Type B pancreatic cell (in vitro differentiated cells): ENCODE results near the gene MTA3. TPM values are rescaled to one million over a fixed set of nuclear protein-coding genes. Genes with fewer than 3 reads are reported as not detected.

Source experiments
- DNase-seq: peaks from one replicate; pipeline ENCODE4 v3.0.0; 2021; ENCODE audit warnings: mixed read lengths; ENCODE audit not compliant: unreplicated experiment; ENCODE audit errors: extremely low spot score
- H3K27ac Mint-ChIP-seq: 2 replicates; pipeline ENCODE4 v1.8.0; 2021; ENCODE audit warnings: mild to moderate bottlenecking, mixed read lengths
- H3K27me3 Mint-ChIP-seq: 2 replicates; pipeline ENCODE4 v1.8.0; 2021; ENCODE audit warnings: mixed read lengths
- H3K36me3 Mint-ChIP-seq: 2 replicates; pipeline ENCODE4 v1.8.0; 2021; ENCODE audit warnings: mixed read lengths
- H3K4me1 Mint-ChIP-seq: one replicate; pipeline ENCODE4 v1.8.0; 2021; ENCODE audit warnings: mixed read lengths; ENCODE audit not compliant: unreplicated experiment
- H3K4me3 Mint-ChIP-seq: 2 replicates; pipeline ENCODE4 v1.8.0; 2021; ENCODE audit warnings: mild to moderate bottlenecking, mixed read lengths
- H3K9me3 Mint-ChIP-seq: 2 replicates; pipeline ENCODE4 v1.8.0; 2021; ENCODE audit warnings: mixed read lengths
- total RNA-seq: library from RNA; stranded (reverse); gene quantifications from 2 replicates; pipeline ENCODE4 v1.2.1, GENCODE V29; 2021; ENCODE audit warnings: low replicate concordance
- TF ChIP-seq, protein P1 (sequence below): fragments of 200-600 bp; sonication (generic); conservative IDR thresholded peaks from 2 replicates; pipeline ENCODE4 v1.5.0; 2021; ENCODE audit warnings: antibody characterized with exemption, mild to moderate bottlenecking

The MTA3 gene
- total RNA-seq, 1 donor from 2014 or later, result 59.7 TPM

DNA sequence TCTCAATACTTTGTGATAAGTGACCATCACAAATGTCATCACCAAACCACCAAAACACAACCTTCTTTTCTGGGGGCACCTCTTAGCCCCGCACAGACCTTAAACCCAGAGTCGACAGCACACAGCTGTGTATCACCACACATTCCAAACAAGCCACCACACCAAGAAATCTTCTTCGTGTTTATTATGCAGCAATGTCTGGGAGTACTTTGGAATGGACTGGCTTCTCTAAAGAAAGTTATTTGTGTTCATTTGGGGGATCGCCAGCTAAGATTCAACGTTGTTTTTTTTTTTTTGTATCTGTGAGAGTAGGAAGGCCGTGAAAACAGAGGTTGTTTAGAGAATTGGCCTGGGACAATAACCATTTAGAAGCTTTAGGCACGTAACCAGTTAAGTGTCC, 1.1 kb upstream of the MTA3 start:
- Mint-ChIP-seq H3K4me3 (peak overlapping the region; percentile 88), H3K27ac (peak overlapping the region; percentile 85), H3K27me3 (no peaks in the 10 kb centered on the region), H3K36me3 (peaks cover 5% of the 10 kb centered on the region), H3K4me1 (peaks cover 26% of the 10 kb centered on the region), H3K9me3 (no peaks in the 10 kb centered on the region)
- TF ChIP-seq, protein P1, sequence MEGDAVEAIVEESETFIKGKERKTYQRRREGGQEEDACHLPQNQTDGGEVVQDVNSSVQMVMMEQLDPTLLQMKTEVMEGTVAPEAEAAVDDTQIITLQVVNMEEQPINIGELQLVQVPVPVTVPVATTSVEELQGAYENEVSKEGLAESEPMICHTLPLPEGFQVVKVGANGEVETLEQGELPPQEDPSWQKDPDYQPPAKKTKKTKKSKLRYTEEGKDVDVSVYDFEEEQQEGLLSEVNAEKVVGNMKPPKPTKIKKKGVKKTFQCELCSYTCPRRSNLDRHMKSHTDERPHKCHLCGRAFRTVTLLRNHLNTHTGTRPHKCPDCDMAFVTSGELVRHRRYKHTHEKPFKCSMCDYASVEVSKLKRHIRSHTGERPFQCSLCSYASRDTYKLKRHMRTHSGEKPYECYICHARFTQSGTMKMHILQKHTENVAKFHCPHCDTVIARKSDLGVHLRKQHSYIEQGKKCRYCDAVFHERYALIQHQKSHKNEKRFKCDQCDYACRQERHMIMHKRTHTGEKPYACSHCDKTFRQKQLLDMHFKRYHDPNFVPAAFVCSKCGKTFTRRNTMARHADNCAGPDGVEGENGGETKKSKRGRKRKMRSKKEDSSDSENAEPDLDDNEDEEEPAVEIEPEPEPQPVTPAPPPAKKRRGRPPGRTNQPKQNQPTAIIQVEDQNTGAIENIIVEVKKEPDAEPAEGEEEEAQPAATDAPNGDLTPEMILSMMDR, result no peak
- no peak for DNase-seq

DNA sequence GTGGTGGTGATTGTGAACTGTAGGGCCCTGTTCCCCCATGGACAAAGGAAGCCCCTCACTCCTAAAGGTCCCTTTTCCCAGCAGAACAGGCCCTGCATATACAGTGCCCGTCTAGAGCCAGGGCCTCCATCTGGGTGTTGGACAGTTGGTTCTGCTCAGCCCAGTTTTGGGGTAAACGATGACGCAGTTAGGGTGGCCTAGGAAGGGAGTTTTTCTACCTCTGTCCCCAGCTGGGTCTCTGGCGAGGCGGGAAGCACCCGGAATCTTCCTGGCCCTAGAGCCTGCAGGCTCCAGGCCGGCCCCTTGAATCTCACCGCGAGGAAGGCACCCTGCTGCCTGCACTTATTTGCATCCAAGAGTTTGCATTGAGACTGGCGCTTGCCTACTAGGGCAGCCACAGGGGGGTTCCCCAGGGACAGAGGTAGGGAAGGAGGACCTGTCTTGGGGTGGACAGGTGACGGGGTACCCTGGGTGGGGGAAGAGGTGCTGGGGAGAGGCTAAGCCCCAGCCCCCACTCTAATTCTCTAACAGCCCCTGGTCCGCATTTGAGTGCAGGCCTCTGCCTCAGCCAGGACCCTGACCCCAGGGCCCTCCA, 529 bp upstream of the MTA3 start:
- Mint-ChIP-seq H3K4me3 (peak overlapping the region; percentile 88), H3K36me3 (peaks cover 3% of the 10 kb centered on the region)

GRCh38 chr2:42569116-42569711, 782 bp downstream of the MTA3 start:
- Mint-ChIP-seq H3K4me1 (peaks cover 23% of the 10 kb centered on the region), H3K27ac (peak overlapping the region; percentile 96), H3K9me3 (no peaks in the 10 kb centered on the region), H3K27me3 (no peaks in the 10 kb centered on the region), H3K36me3 (peaks cover 4% of the 10 kb centered on the region), H3K4me3 (peak overlapping the region; percentile 97)
- TF ChIP-seq, protein P1, result no peak
- no peak for DNase-seq

More for the DNA sequence above, 529 bp upstream of the MTA3 start:
- TF ChIP-seq, protein P1, result no peak
- Mint-ChIP-seq H3K9me3 (no peaks in the 10 kb centered on the region), H3K27ac (peak overlapping the region; percentile 85), H3K4me1 (peaks cover 21% of the 10 kb centered on the region), H3K27me3 (no peaks in the 10 kb centered on the region)
- peak; percentile 68 for DNase-seq

DNA sequence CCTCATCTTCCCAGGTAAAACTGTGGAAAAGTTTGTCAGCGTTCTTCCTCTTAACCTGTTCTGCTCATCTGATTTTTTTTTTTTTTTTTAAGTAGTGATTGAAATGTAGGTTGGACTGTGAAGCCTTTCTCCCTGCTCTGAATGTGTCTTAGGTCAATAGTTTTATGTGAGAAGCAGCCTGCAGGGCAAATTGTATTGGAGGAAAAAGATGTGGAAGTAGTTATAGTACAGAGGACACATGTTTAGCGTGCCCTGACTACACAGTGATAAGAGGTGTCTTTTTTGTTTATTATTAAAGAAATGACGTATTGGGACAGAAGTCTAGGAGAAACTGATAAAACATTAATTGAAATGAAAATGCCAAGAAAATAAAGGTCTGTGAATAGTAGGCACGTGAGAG, 1.5 kb downstream of the MTA3 start:
- Mint-ChIP-seq H3K27ac (peak overlapping the region; percentile 96), H3K4me1 (peaks cover 23% of the 10 kb centered on the region), H3K9me3 (no peaks in the 10 kb centered on the region), H3K4me3 (peak overlapping the region; percentile 97), H3K27me3 (no peaks in the 10 kb centered on the region), H3K36me3 (peaks cover 6% of the 10 kb centered on the region)
- DNase-seq, result no peak
- TF ChIP-seq, protein P1, result no peak

DNA sequence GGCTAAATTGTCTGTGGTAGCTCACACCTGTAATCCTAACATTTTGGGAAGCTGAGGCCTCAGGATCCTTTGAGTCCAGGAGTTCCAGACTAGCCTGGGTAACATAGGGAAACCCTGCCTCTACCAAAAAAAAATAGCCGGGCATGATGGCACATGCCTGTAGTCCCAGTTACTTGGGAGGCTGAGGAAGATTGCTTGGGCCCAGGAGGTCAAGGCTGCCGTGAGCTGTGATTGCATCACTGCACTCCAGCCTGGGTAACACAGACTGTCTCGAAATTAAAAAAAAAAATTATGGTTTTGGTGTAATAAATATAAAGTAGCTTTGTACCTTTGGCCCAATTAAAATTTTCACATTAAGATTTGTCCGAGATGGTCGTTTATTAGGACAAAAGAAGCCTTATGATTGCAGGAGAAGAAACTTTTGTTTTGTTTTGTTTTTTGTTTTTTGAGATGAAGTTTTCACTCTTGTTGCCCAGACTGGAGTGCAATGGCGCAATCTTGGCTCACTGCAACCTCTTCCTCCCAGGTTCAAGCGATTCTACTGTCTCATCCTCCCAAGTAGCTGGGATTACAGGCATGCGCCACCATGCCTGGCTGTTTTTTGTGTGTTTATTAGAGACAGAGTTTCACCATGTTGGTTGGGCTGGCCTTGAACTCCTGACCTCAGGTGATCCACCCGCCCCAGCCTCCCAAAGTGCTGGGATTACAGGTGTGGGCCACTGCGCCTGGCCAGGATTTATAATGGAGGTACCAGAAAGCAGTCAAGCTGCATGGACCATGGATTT, 4.1 kb downstream of the MTA3 start:
- no peak overlapping the region for H3K4me3 Mint-ChIP-seq
- H3K4me1 Mint-ChIP-seq, result peaks cover 24% of the 10 kb centered on the region
- H3K27ac Mint-ChIP-seq, result no peak overlapping the region
- no peaks in the 10 kb centered on the region for H3K9me3 Mint-ChIP-seq
- DNase-seq, result no peak
- H3K27me3 Mint-ChIP-seq, result no peaks in the 10 kb centered on the region
- peaks cover 19% of the 10 kb centered on the region for H3K36me3 Mint-ChIP-seq
- TF ChIP-seq, protein P1, result no peak
